Endodermal cell (in vitro differentiated cells): ENCODE measurements around the gene RPS4Y1. TPM values are rescaled to one million over a fixed set of nuclear protein-coding genes. Genes with fewer than 3 reads are reported as not detected.
"Not testable (repeated sequence)": the region's sequence is repeated elsewhere in the genome, so short reads cannot be mapped to it uniquely, and the experiment has no call there.

Source experiments
- DNase-seq: peaks from one replicate; pipeline ENCODE4 v3.0.0-alpha.2; 2017
- H3K27ac ChIP-seq: 2 replicates; pipeline ENCODE4 v1.5.1; 2013; ENCODE audit warnings: mild to moderate bottlenecking, low read depth, low read length, moderate library complexity
- H3K27me3 ChIP-seq: 2 replicates; pipeline ENCODE4 v1.6.1; 2013; ENCODE audit warnings: mild to moderate bottlenecking, low read length, moderate library complexity; ENCODE audit not compliant: insufficient read depth, control insufficient read depth, poor library complexity, severe bottlenecking
- H3K36me3 ChIP-seq: 2 replicates; pipeline ENCODE4 v1.7.0; 2013; ENCODE audit warnings: mild to moderate bottlenecking, low read length, moderate library complexity; ENCODE audit not compliant: control insufficient read depth, insufficient read depth
- H3K4me1 ChIP-seq: one replicate; pipeline ENCODE4 v1.7.0; 2013; ENCODE audit warnings: low read length; ENCODE audit not compliant: control insufficient read depth, insufficient read depth
- H3K4me3 ChIP-seq: 2 replicates; pipeline ENCODE4 v1.5.1; 2013; ENCODE audit warnings: mild to moderate bottlenecking, low read length, moderate library complexity
- H3K9ac ChIP-seq: 2 replicates; pipeline ENCODE4 v1.6.1; 2013; ENCODE audit warnings: mild to moderate bottlenecking, low read length, moderate library complexity; ENCODE audit not compliant: poor library complexity, severe bottlenecking; ENCODE audit errors: extremely low read depth
- H3K9me3 ChIP-seq: 2 replicates; pipeline ENCODE4 v1.6.1; 2013; ENCODE audit warnings: mild to moderate bottlenecking, low read length, moderate library complexity; ENCODE audit not compliant: control insufficient read depth
- H3K27ac Mint-ChIP-seq: 2 replicates; pipeline ENCODE4 v1.8.0; 2020; ENCODE audit warnings: mixed read lengths
- H3K27me3 Mint-ChIP-seq: 2 replicates; pipeline ENCODE4 v1.8.0; 2021; ENCODE audit warnings: mild to moderate bottlenecking, mixed read lengths; ENCODE audit not compliant: insufficient read depth
- H3K36me3 Mint-ChIP-seq: 2 replicates; pipeline ENCODE4 v1.8.0; 2020; ENCODE audit warnings: low read depth, mixed read lengths
- H3K4me1 Mint-ChIP-seq: 2 replicates; pipeline ENCODE4 v1.8.0; 2020; ENCODE audit warnings: mixed read lengths
- H3K4me3 Mint-ChIP-seq: 2 replicates; pipeline ENCODE4 v1.8.0; 2020; ENCODE audit warnings: mild to moderate bottlenecking, moderate library complexity, mixed read lengths
- H3K9me3 Mint-ChIP-seq: 2 replicates; pipeline ENCODE4 v1.8.0; 2020; ENCODE audit warnings: mild to moderate bottlenecking, mixed read lengths
- CTCF ChIP-seq: fragments of 200-600 bp; sonication (generic); conservative IDR thresholded peaks from 2 replicates; pipeline ENCODE4 v1.5.0; 2021; ENCODE audit warnings: antibody characterized with exemption, mild to moderate bottlenecking
- WGBS, 2 experiments: methylation state at CpG; one replicate each; pipeline versions ENCODE4 v1.1.5 to v1.1.7; 2013; ENCODE audit warnings: missing lambda C conversion rate in 2 of 2, mixed read lengths in 1 of 2; ENCODE audit not compliant: insufficient coverage in 1 of 2, insufficient read length in 1 of 2; 5-methylcytosine and 5-hydroxymethylcytosine counted together
- total RNA-seq, 2 donors: library from RNA; stranded (reverse); fragmentation: NEBNext Ultra II Directional in 1 of 2; extraction: Animal tissue kit (Norgen Biotek cat#: 25700) in 1 of 2; gene quantifications; 2 replicates in 1 of 2; 3 replicates in 1 of 2; pipeline ENCODE4 v1.2.1, GENCODE V29; 2021

The RPS4Y1 gene
- total RNA-seq, 2 donors from 2014 or later, result 348 TPM; not detected in 1

DNA sequence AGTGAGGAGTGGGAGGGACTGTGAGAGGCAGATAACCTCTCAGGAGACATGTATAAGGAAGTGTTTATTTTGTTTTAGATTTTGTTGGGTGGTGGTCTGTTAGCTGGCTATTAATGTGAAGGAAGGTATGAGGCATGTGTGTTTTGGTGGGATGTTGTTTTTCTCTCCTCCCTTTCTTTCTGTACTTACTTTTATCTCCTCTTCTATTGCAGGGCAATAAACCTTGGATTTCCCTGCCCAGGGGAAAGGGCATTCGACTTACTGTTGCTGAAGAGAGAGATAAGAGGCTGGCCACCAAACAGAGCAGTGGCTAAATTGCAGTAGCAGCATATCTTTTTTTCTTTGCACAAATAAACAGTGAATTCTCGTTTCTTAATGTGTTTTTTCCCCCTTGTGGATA, 25.2 kb downstream of the RPS4Y1 start:
- no peaks in the 10 kb centered on the region for H3K9me3 Mint-ChIP-seq
- H3K9ac ChIP-seq, result no peak overlapping the region
- TF ChIP-seq CTCF, result no peak
- no peak overlapping the region for H3K4me3 Mint-ChIP-seq
- no peaks in the 10 kb centered on the region for H3K4me1 ChIP-seq
- H3K27ac Mint-ChIP-seq, result no peak overlapping the region
- H3K4me1 Mint-ChIP-seq, result no peaks in the 10 kb centered on the region
- 100% methylated on average over 1 of the region's 2 CpGs; no CpG with 5 or more reads in 1 of the 2 experiments for WGBS, 2 experiments
- H3K36me3 Mint-ChIP-seq, result no peaks in the 10 kb centered on the region
- H3K9me3 ChIP-seq, result peaks cover 7% of the 10 kb centered on the region
- peaks cover 78% of the 10 kb centered on the region for H3K36me3 ChIP-seq
- no peak for DNase-seq
- H3K4me3 ChIP-seq, result no peak overlapping the region
- no peaks in the 10 kb centered on the region for H3K27me3 Mint-ChIP-seq
- no peaks in the 10 kb centered on the region for H3K27me3 ChIP-seq
- H3K27ac ChIP-seq, result no peak overlapping the region

- 94% methylated on average over 8 of the region's 8 CpGs; no CpG with 5 or more reads in 1 of the 2 experiments for WGBS, 2 experiments
- H3K36me3 Mint-ChIP-seq, result no peaks in the 10 kb centered on the region
- no peak for TF ChIP-seq CTCF
- peaks cover 70% of the 10 kb centered on the region for H3K36me3 ChIP-seq
- no peak overlapping the region for H3K9ac ChIP-seq
- H3K4me3 ChIP-seq, result no peak overlapping the region
- H3K9me3 ChIP-seq, result peaks cover 14% of the 10 kb centered on the region
- H3K27me3 Mint-ChIP-seq, result no peaks in the 10 kb centered on the region
- no peaks in the 10 kb centered on the region for H3K4me1 Mint-ChIP-seq
- no peak for DNase-seq
- H3K4me1 ChIP-seq, result no peaks in the 10 kb centered on the region
- H3K27ac Mint-ChIP-seq, result no peak overlapping the region
- H3K4me3 Mint-ChIP-seq, result no peak overlapping the region
- no peak overlapping the region for H3K27ac ChIP-seq
- no peaks in the 10 kb centered on the region for H3K9me3 Mint-ChIP-seq
- no peaks in the 10 kb centered on the region for H3K27me3 ChIP-seq
Measured at GRCh38 chrY:2867469-2867868, 26.1 kb downstream of the RPS4Y1 start.

- H3K27me3 ChIP-seq, result no peaks in the 10 kb centered on the region
- H3K9ac ChIP-seq, result no peak overlapping the region
- H3K4me1 ChIP-seq, result no peaks in the 10 kb centered on the region
- H3K4me3 ChIP-seq, result no peak overlapping the region
- H3K27me3 Mint-ChIP-seq, result no peaks in the 10 kb centered on the region
- no peaks in the 10 kb centered on the region for H3K4me1 Mint-ChIP-seq
- H3K9me3 Mint-ChIP-seq, result no peaks in the 10 kb centered on the region
- H3K27ac ChIP-seq, result no peak overlapping the region
- no peaks in the 10 kb centered on the region for H3K36me3 Mint-ChIP-seq
- peaks cover 63% of the 10 kb centered on the region for H3K36me3 ChIP-seq
- no peak for DNase-seq
- no peak overlapping the region for H3K4me3 Mint-ChIP-seq
- 98 to 100% methylated on average over 1 to 8 of the region's 8 CpGs for WGBS, 2 experiments
- H3K9me3 ChIP-seq, result peaks cover 21% of the 10 kb centered on the region
- TF ChIP-seq CTCF, result no peak
- H3K27ac Mint-ChIP-seq, result no peak overlapping the region
Measured at GRCh38 chrY:2868035-2868607, 26.7 kb downstream of the RPS4Y1 start.

GRCh38 chrY:2872234-2872633, 30.8 kb downstream of the RPS4Y1 start:
- H3K27ac Mint-ChIP-seq, H3K4me1 Mint-ChIP-seq, H3K27me3 ChIP-seq, H3K4me3 Mint-ChIP-seq, H3K27me3 Mint-ChIP-seq, H3K9me3 Mint-ChIP-seq, H3K27ac ChIP-seq, H3K4me3 ChIP-seq, DNase-seq, H3K36me3 Mint-ChIP-seq, H3K9ac ChIP-seq, H3K4me1 ChIP-seq: not testable (repeated sequence)
- Histone ChIP-seq H3K9me3 (peaks cover 26% of the 10 kb centered on the region), H3K36me3 (peaks cover 29% of the 10 kb centered on the region)
- 95% methylated on average over 6 of the region's 9 CpGs; no CpG with 5 or more reads in 1 of the 2 experiments for WGBS, 2 experiments
